SU-DHL-6 (cell line): ENCODE measurements around the gene GPR153.

ENCODE experiments used
- H2AFZ ChIP-seq: fragments of 200-600 bp; sonication (generic); 2 replicates; pipeline ENCODE4 v1.6.1; 2014; ENCODE audit warnings: low read depth, mild to moderate bottlenecking, moderate library complexity, mixed read lengths, antibody characterized with exemption, low read length; ENCODE audit not compliant: severe bottlenecking
- H3F3A ChIP-seq: fragments of 200-600 bp; shearing (Covaris generic); 2 replicates; pipeline ENCODE4 v1.6.0; 2016; ENCODE audit warnings: antibody characterized with exemption, mild to moderate bottlenecking; ENCODE audit not compliant: insufficient read depth
- H3K27ac ChIP-seq: fragments of 200-600 bp; sonication (generic); 2 replicates; pipeline ENCODE4 v1.5.1; 2016; ENCODE audit warnings: low read depth, mild to moderate bottlenecking, low read length, moderate library complexity, mixed read lengths
- H3K27me3 ChIP-seq: fragments of 200-600 bp; sonication (generic), shearing (Covaris generic); 2 replicates; pipeline ENCODE4 v1.6.0; 2014; ENCODE audit warnings: mild to moderate bottlenecking, low read length
- H3K36me3 ChIP-seq: fragments of 200-600 bp; sonication (generic); 2 replicates; pipeline ENCODE4 v1.6.1; 2014; ENCODE audit warnings: mild to moderate bottlenecking, low read length, mixed read lengths
- H3K4me2 ChIP-seq: fragments of 300-600, 200-600 bp; shearing (Covaris generic), sonication (generic); 2 replicates; pipeline ENCODE4 v1.6.0; 2014; ENCODE audit warnings: low read length, low read depth, mild to moderate bottlenecking; ENCODE audit not compliant: poor library complexity, severe bottlenecking
- H3K4me3 ChIP-seq: fragments of 200-600 bp; sonication (generic); 2 replicates; pipeline ENCODE4 v1.5.1; 2014; ENCODE audit warnings: antibody characterized with exemption, low read length, mild to moderate bottlenecking, mixed read lengths; ENCODE audit not compliant: insufficient read depth, poor library complexity, severe bottlenecking
- H3K79me2 ChIP-seq: fragments of 200-600 bp; sonication (generic); 2 replicates; pipeline ENCODE4 v1.6.1; 2014; ENCODE audit warnings: mild to moderate bottlenecking, low read length, moderate library complexity; ENCODE audit not compliant: insufficient read depth
- H3K9ac ChIP-seq: fragments of 200-600 bp; sonication (generic); 2 replicates; pipeline ENCODE4 v1.7.0; 2014; ENCODE audit warnings: mild to moderate bottlenecking, low read length
- H3K9me2 ChIP-seq: fragments of 200-600 bp; sonication (generic); replicated peaks from 2 replicates; pipeline ENCODE4 v1.6.1; 2014; ENCODE audit warnings: low read length; ENCODE audit not compliant: insufficient read depth
- H3K9me3 ChIP-seq: fragments of 200-600 bp; sonication (generic); 2 replicates; pipeline ENCODE4 v1.6.1; 2014; ENCODE audit warnings: low read length, mixed read lengths; ENCODE audit not compliant: insufficient read depth
- H4K20me1 ChIP-seq: fragments of 200-600 bp; sonication (generic); 2 replicates; pipeline ENCODE4 v1.6.1; 2014; ENCODE audit warnings: low read depth, mild to moderate bottlenecking, antibody characterized with exemption, low read length, moderate library complexity, mixed read lengths
- CTCF ChIP-seq: fragments of 200-600 bp; sonication (generic); IDR thresholded peaks from one replicate; pipeline ENCODE4 v1.5.1; 2017; ENCODE audit warnings: antibody characterized with exemption, mild to moderate bottlenecking, low read length, moderate library complexity; ENCODE audit not compliant: insufficient read depth, poor library complexity, severe bottlenecking
- EZH2phosphoT487 ChIP-seq: fragments of 200-600 bp; sonication (generic), shearing (Covaris generic); conservative IDR thresholded peaks from 2 replicates; pipeline ENCODE4 v1.6.1; 2018; ENCODE audit warnings: mild to moderate bottlenecking, antibody characterized with exemption, low read length, moderate library complexity, mixed read lengths

The GPR153 gene

GRCh38 chr1:6260961-6261614, at the start of gene GPR153:
GPR153 (minus strand) TSS chr1:6261098; CDS start chr1:6254905, 6,193 bp downstream.
- H3K27me3 ChIP-seq = no peaks in the 10 kb centered on the region
- no peaks in the 10 kb centered on the region for H3K9me3 ChIP-seq
- no peaks in the 10 kb centered on the region for H4K20me1 ChIP-seq
- no peak within 1 kb of the TSS for H3K27ac ChIP-seq
- H3K4me3 ChIP-seq = peak within 1 kb of the TSS; percentile 67
- H2AFZ ChIP-seq = peak within 1 kb of the TSS; percentile 74
- H3K4me2 ChIP-seq = peak within 1 kb of the TSS; percentile 64
- no peaks in the 10 kb centered on the region for H3F3A ChIP-seq
- no peaks in the 10 kb centered on the region for H3K36me3 ChIP-seq
- no peaks in the 10 kb centered on the region for H3K79me2 ChIP-seq
- no peaks in the 10 kb centered on the region for H3K9me2 ChIP-seq
- TF ChIP-seq CTCF (no peak), EZH2phosphoT487 (no peak)
- H3K9ac ChIP-seq = peak within 1 kb of the TSS; percentile 51

DNA sequence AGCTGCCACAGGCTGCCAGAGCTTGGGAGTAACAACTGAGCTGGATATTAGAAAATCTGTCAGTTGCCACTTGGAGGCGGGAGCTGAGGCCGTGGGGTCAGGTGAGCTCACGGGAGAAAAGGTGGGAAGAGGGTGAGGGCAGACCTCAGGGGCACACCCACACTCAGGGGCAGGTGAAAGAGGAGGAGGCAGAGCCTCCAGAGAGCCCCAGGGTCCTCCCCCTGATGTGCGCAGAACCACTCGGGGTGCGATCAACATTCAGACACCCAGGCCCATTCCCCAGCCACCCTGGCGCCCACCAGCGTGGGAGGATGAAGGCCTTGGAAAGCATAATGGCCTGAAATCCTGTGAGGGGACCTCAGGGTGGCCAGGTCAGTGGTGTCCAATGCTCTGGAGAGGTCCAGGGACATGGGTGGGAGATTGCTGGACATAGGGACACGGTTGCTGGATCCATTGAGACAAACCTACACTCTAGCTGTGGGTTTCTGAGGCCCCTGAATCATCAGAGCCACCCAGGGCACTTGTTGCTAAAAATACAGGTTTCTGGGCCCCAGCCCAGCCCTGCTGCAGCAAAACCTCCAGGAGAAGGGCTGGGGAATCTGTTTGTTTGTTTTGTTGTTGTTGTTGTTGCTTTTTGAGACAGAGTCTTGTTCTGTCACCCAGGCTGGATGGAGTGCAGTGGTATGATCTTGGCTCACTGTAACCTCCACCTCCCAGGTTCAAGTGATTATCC, 49.4 kb upstream of the GPR153 start:
- Histone ChIP-seq H2AFZ (no peak overlapping the region), H3K9me3 (no peaks in the 10 kb centered on the region), H3K9me2 (no peaks in the 10 kb centered on the region), H3K27me3 (no peaks in the 10 kb centered on the region), H3K79me2 (no peaks in the 10 kb centered on the region), H3F3A (no peaks in the 10 kb centered on the region), H3K4me2 (no peak overlapping the region), H3K27ac (no peak overlapping the region), H4K20me1 (no peaks in the 10 kb centered on the region), H3K9ac (no peak overlapping the region), H3K4me3 (no peak overlapping the region), H3K36me3 (no peaks in the 10 kb centered on the region)
- TF ChIP-seq CTCF = no peak
- TF ChIP-seq EZH2phosphoT487 = no peak

- Histone ChIP-seq H3K27ac (no peak overlapping the region), H2AFZ (no peak overlapping the region), H3K9ac (no peak overlapping the region), H3K36me3 (no peaks in the 10 kb centered on the region), H3K9me2 (no peaks in the 10 kb centered on the region), H3K9me3 (no peaks in the 10 kb centered on the region), H3K4me2 (no peak overlapping the region), H3K4me3 (no peak overlapping the region), H4K20me1 (no peaks in the 10 kb centered on the region), H3F3A (no peaks in the 10 kb centered on the region), H3K27me3 (no peaks in the 10 kb centered on the region), H3K79me2 (no peaks in the 10 kb centered on the region)
- TF ChIP-seq EZH2phosphoT487 (no peak), CTCF (no peak)
Observed at GRCh38 chr1:6309564-6309963, 48.7 kb upstream of the GPR153 start.
